RKO (cell line): ENCODE data around the gene SPRR2A.
A peak's percentile ranks its signal among the peaks of the same experiment; 100 is the strongest.
"Not testable (repeated sequence)": the region's sequence is repeated elsewhere in the genome, so short reads cannot be mapped to it uniquely, and the experiment has no call there.

Experiments
- DNase-seq: peaks from one replicate; pipeline ENCODE4 v3.0.0-alpha.2; 2016; ENCODE audit warnings: low spot score

Gene SPRR2A

DNA sequence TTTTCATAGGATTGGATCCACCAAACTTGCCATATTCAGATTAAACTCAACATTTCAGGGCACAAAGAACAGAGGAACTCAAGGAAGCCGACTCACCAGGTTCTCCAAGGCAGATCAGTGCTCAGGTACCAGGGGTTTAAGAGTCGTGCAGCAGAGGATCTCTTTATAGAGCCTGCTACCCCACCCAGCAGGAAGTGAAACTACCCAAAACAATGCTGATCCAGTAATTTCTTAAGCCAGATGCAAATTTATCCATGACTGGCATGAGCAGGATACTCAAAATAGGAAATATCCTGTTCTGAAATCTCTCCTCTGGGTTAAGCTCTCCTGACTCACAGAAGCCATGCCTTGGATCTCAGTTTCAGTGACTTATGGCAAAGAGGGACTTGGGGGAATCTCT, at the start of gene SPRR2A:
Gene SPRR2A, minus strand, starts transcription at position 138 of the 400 bp plus-strand sequence. CDS start 777 bp downstream, outside the sequence.
- DNase-seq, result no peak

DNA sequence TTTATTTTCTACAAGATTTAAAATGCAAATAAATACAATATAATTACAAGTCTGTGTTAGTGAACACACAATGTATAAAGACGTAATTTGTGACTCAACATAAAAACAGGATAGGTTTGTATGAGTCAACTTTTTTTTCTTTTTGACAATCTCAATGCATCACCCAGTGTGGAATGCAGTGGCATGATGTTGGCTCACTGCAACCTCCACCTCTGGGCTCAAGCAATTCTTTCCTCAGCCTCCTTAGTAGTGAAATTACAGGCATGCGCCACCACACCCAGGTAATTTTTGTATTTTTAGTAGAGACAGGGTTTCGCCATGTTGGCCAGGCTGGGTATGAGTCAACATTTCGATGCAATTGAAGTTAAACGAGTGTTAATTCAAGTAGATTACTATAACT, 42.9 kb upstream of the SPRR2A start:
- peak; percentile 83 for DNase-seq

DNA sequence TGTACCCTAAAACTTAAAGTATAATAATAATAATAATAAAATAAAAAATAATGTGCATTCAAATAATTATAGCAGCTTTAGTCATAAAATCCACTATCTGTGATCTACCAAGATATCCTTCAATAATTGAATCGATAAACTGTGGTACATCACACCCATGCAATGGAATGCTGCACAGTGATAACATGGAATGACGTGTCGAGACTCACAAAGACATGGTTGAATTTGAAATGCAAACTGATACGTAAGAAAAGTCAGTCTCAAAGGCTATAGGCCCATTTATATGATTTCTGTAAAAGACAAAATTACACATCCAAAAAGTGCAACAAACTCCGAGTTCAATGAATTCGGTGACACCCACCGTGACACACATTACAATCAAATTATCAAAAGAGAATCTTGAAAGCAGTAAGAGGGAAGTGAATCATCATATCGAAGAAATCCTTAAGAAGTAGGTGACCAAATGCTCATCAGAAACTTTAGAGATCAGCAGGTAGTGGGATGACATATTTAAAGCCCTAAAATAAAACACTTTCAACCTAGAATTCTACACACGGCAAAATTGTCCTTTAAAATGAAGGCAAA, 42.2 kb upstream of the SPRR2A start:
- no peak for DNase-seq

DNA sequence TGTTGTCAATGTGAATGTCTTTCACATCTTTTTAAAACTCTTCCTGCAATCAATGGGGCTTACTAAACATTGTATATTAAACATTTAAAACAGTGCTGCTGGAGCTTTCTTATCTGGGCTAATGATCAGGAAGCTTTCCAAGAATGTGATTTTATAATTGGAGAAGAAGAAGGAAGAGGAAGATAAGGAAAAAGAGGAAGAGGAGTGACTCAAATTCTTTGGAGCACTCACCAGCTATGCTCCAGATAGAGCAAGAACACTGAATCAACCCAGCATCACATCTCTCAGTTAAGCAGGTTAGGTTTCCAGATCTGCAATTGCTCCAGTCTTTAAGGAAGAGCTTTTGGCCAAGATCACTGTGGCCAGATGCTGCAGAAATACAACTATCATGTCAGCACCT, 38.5 kb upstream of the SPRR2A start:
- DNase-seq, result no peak

DNA sequence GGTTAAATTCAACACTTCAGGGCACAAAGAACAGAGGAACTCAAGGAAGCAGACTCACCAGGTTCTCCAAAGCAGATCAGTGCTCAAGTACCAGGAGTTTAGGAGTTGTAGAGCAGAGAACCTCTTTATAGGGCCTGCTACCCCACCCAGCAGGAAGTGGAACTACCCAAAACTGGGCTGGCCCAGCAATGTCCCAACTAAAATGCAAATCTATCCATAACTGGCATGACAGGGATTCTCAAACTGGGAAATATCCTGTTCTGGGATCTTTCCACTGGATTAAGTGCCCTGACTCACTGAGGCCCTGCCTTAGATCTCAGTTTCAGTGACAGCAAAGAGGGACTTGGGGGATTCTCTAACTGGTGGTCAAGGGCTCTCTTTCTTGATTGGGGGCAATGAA, 37.1 kb upstream of the SPRR2A start, which contains the start of gene SPRR2E:
Gene SPRR2E, minus strand, starts transcription at position 101 of the 400 bp plus-strand sequence. CDS start 775 bp downstream, outside the sequence.
- no peak for DNase-seq

DNA sequence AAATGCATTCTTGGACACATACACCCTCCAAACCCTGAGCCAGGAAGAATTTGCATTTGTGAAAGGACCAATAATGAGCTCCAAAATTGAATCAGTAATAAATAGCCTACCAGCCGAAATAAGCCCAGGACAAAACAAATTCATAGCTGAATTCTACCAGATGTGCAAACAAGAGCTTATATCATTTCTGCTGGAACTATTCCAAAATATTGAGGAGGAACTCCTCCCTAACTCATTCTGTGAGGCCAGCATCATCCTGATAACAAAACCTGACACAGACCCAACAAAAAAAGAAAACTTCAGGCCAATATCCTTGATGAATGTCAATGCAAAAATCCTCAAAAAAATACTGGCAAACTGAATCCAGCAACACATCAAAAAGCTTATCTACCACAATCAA, 30.3 kb upstream of the SPRR2A start:
- DNase-seq, result no peak

DNA sequence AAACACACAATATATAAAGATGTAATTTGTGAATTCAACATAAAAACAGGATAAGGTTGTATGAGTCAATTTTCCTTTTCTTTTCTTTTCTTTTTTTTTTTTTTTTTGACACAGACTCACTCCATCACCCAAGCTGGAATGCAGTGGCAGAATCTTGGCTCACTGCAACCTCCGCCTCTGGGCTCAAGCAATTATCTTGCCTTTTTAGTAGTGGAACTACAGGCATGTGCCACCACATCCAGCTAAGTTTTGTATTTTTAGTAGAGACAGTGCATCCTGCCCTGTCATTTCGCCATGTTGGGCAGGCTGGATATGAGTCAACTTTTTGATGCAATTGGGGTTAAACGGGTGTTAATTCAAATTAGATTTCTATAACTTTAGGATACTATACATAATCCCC, 24.4 kb upstream of the SPRR2A start:
- no peak for DNase-seq

DNA sequence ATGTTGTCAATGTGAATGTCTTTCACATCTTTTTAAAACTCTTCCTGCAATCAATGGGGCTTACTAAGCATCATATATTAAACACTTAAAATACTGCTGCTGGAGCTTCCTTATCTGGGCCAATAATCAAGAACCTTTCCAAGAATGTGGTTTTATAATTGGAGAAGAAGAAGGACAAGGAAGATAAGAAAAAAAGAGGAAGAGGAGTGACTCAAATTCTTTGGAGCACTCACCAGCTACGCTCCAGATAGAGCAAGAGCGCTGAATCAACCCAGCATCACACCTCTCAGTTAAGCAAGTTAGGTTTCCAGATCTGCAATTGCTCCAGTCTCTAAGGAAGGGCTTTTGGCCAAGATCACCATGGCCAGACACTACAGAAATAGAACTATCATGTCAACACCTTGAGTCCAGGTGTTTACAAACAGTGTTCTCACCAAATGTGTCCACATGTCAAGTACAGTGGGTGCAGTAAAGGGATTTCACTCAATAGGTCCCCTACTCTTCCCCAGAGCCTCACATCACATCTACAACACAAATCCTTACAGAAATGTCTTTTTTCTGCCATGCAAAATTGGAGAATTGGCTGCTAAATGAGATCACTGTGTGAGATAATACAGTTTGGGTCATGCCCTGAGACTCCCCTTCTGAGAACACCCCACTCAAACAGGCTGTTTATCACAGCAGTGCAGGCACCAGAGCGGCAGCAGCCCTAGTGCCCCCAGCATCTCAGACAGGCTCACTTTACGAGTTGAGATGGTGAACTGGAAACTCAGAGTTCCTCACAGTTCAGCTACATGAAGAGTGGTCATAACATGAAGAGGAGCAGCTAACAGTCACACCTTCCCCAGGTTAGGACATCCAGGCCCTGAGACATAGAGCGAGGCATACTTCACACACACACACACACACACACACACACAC, 15.8 kb upstream of the SPRR2A start:
- DNase-seq, result no peak

DNA sequence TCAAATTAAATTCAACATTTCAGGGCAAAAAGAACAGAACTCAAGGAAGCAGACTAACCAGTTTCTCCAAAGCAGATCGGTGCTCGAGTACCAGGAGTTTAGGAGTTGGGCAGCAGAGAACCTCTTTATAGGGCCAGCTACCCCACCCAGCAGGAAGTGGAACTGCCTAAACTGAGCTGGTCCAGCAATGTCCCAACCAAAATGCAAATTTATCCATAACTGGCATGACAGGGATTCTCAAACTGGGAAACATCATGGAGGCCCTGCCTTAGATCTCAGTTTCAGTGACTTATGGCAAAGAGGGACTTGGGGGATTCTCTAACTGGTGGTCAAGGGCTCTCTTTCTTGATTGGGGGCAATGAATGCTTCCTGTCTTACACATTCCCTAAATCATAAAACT, 14.2 kb upstream of the SPRR2A start, which contains the start of gene SPRR2B:
Gene SPRR2B, minus strand, starts transcription at position 101 of the 400 bp plus-strand sequence. CDS start 772 bp downstream, outside the sequence.
- no peak for DNase-seq

DNA sequence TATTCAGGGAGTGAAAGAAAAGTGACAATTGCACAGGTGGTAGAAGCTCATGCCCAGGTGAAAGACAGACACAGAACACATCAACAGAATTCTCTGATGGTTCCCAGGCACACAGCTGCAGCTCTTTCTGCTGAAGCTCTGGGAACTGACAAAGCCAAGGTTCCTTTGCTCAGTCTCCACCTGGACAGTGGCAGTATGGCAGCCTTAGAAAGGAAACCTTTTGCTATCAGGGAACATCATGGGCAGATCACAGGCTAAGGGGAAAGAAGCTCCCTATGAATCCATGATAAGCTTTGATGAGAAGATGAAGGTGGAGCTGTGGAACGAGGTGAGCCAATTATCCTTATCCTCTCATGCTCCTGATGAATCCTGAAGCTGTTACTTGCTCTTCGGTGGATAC, 12.9 kb upstream of the SPRR2A start:
- DNase-seq, result no peak

DNA sequence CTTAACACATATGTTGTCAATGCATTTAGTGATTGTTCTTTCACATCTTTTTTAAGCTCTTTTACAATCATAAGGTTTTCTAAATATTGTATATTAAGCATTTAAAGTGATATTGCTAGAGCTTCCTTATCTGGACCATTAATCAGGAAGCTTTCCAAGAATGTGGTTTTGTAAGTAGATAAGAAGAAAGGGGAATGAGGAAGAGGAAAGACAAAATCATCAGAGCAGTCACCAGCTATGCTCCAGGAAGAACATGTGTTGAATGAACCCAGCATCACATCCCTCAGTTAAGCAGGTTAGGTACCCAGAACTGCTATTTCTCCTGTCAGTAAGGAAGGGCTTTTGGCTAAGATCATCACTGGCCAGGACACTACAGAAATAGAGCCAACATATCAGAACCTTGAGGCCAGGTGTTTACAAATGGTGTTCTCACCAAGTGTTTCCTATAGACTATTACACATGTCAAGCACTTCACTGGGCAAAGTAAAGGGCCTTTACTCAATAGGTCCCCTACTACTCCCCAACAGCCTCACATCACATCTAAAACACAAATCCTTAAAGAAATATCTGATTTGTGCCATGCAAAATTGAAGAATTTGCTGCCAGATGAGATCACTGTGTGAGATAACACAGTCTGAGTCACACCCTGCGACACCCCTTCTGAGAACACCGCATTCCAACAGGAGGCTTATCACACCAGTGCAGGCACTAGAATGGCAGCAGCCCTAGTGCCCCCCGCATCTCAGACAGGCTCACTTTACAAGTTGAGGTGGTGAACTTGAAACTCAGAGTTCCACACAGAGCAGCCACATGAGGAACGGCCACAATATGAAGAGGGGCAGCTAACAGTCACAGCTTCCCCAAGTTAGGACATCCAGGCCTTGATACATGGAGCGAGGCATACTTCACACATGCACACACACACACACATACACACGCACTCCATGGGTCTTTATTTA, 1.8 kb upstream of the SPRR2A start:
- DNase-seq, result no peak

DNA sequence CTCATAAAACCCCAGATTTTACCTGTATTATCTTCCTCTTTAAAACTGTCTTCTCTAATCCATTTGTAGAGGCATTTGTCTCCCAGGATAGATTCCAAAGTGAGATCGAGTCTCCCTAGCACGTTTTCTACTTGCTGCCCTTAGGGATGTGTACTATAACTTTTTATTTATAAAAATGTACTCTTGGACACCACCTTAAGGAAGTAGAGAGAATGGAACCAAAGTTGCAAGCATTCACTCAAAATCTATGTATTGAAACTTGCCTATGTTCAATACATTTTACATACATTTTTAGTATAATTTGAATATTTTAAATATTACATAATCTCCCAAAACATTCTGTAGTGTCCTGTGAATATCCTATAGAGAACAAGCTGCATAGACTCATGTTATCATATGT, 842 bp upstream of the SPRR2A start:
- no peak for DNase-seq

DNA sequence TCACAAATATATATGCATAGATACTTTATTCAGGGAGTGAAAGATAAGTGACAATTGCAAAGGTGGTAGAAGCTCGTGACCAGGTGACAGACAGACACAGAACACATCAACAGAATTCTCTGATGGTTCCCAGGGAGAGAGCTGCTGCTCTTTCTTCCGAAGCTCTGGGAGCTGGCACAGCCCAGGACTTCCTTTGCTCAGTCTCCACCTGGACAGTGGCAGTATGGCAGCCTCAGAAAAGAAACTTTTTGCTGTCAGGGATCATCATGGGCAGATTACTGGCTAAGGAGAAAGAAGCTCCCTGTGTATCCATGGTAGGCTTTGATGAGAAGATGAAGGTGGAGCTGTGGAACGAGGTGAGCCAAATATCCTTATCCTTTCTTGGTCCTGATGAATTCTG, 1.2 kb downstream of the SPRR2A start:
- DNase-seq, result not testable (repeated sequence)

DNA sequence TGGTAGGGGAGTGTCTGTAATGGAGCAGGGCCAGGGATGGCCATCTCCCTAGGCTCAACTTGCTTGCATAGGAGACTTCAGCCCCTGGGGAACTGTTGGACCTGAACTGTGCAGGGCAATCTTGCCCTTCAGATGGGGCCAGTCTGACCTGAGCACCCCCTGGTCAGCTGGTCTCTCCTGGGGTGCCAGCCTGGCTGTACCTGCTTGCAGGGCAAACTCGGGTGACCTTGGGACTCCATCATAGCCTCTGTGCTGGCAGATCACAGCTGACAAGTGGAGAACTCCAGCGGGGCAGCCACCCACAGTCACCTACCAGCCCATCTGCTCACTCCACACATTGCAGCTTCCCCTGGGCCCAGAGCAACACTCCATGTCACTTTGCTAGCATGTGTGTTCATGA, 8.1 kb downstream of the SPRR2A start:
- DNase-seq, result no peak

DNA sequence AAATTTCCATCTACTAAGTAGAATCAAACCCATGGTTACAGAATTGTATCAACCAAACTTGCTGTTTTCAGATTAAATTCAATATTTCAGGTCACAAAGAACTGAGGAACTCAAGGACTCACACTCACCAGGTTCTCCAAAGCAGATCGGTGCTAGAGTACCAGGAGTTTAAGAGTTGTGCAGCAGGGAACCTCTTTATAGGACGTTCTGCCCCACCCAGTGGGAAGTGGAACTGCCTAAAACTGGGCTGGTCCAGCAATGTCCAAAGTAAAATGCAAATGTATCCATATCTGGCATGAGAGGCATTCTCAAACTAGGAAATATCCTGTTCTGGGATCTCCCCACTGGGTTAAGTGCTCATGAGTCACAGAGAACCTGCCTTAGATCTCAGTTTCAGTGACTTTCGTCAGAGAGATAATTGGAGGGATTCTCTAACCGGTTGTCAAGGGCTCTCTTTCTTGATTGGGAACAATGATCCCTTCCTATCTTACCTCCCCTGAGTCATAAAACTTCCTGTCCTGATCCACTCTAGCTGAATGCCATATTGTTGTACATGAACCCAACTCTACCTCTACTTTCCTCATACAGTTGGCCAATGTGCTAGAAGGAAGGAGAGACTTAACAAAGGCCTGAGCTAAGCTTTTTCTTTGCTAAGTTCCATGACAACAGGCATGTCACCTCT, 16.2 kb downstream of the SPRR2A start, which contains the start of gene SPRR2D:
Gene SPRR2D, minus strand, starts transcription at position 171 of the 682 bp plus-strand sequence. CDS start 774 bp downstream, outside the sequence.
- no peak for DNase-seq

DNA sequence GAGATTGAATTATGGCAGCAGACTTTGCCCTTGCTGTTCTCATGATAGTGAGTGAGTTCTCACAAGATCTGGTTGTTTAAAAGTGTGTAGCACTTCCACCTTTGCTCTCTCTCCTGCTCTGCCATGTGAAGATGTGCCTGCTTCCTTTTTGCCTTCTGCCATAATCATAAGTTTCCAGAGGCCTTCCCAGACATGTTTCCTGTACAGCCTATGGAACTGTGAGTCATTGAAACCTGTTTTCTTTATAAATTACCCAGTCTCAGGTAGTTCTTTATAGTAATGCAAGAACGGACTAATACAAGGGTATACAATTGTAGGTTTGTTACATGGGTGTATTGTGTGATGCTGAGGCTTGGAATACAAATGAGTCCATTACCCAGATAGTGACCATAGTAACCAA, 22.1 kb downstream of the SPRR2A start:
- DNase-seq, result no peak

DNA sequence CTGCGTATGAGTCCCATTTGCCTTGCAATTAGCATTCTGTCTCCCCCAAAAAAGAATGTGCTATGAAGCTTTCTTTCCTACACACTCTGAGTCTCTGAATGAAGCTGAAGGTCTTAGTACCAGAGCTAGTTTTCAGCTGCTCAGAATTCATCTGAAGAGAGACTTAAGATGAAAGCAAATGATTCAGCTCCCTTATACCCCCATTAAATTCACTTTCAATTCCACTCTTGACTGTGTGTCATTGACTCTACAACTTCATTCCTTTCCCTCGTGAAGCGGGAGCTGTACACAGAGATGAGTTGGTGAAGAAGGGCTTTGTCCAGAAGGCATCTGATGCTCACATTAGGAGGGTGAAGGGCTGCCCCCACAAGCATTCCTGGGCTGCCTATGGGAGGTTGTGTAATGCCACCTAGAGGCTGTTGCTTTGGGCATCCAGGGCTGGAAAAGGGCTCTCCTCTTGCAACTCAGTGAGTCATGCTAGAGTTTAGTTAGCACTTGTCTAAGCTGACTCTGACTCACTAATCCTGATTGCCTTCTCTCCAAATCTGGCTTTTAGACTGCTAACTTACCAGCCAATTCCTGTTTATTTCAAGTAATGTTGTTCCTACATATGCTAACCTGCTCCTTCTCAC, 24.5 kb downstream of the SPRR2A start:
- DNase-seq, result peak; percentile 90

DNA sequence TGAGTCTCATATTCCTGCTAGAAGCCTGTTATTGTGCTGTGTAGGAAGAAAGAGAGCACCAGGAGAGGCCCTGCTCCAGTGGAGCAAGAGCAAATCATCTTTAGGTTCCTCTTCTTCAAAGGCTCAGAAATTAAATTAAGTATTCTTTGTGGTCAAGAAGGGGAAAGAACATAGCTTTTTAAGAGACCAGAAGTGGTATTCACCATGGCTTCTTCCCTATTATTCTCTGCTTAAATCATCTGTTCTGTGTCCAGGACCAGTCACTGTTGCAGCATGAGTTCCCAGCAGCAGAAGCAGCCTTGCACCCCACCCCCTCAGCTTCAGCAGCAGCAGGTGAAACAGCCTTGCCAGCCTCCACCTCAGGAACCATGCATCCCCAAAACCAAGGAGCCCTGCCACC, 25.2 kb downstream of the SPRR2A start:
- no peak for DNase-seq

DNA sequence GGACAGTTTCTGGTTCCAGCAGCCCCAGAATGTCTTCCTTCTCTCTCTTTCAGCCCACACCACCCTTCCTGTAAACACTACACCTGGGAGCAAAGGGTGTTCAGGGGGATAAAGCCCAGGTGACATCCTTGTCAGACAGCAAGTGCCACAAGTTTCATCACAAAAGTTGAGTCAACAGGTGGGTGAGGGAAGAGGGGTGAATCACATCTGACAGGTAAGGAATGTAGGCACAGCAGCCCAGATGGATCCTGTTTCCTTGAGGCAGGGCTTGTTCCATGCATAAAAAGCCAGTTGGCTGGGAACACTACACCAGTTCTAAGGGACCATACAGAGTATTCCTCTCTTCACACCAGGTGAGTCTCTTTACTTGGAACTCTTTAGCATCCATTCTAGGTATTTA, 26.4 kb downstream of the SPRR2A start, which contains the start of gene SPRR1B:
Gene SPRR1B, plus strand, starts transcription at position 309 of the 400 bp plus-strand sequence. CDS start 1,143 bp downstream, outside the sequence.
- no peak for DNase-seq

DNA sequence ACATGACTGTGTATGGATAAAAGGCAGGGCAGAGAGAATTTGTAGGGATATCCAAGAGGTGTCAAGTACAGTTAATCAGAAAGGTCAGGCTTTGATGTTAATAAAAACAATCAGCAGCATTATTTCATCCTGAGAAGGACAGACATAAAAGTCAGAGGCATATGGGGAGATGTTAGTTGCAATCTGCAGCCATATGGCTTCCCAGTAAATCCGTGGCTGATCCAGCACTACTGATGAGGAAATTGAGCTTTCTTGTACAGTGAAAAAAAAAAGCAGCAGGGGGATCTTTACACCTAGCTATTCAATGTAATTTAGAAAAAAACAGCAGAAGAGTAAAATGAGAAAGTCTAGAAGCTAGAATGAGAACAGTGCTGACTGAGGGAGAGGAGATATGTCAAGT, 28.5 kb downstream of the SPRR2A start:
- DNase-seq, result no peak

DNA sequence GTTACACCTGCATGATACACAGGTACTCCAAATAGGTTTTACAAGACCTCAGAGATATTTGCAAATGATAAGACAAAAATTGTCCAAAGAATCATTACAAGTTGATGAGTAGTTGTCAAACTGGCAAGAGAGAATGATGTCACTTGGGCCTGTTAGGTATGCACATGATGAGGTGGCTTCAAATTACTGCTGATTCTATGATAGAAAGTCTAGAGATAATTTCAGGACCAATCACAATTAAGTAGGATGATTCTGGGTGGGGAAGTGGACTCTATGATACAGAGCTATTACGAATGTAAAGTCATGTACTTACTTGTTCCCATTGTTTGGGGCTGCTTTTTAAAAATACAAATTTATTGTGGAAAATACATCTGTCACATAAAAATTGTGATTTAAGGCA, 31.5 kb downstream of the SPRR2A start:
- no peak for DNase-seq
